K562 (cell line): ENCODE results near the gene CRYBA1. TPM values are rescaled to one million over a fixed set of nuclear protein-coding genes. Genes with fewer than 3 reads are reported as not detected.

ENCODE experiments used
- BACH1 ChIP-seq: fragments of 200-800 bp; sonication (Bioruptor generic); IDR thresholded peaks from 2 replicates; pipeline ENCODE4 v1.6.1; 2016; ENCODE audit warnings: missing genetic modification characterization, missing compliant biosample characterization
- CBFB ChIP-seq: sonication (generic); formaldehyde crosslinking; IDR thresholded peaks from 2 replicates; pipeline ENCODE4 v1.4.0; 2020; ENCODE audit warnings: mild to moderate bottlenecking, missing genetic modification reagents
- CXXC5 ChIP-seq: fragments of 250-450 bp; sonication (Bioruptor Pico); IDR thresholded peaks from 2 replicates; pipeline ENCODE4 v1.8.0; 2022; ENCODE audit warnings: inconsistent platforms, mild to moderate bottlenecking, moderate library complexity
- ELF1 ChIP-seq: fragments of 200-800 bp; sonication (Bioruptor generic); IDR thresholded peaks from 2 replicates; pipeline ENCODE4 v1.6.1; 2016; ENCODE audit warnings: missing genetic modification characterization, missing compliant biosample characterization
- FOSL1 ChIP-seq: fragments of 200-800 bp; sonication (Bioruptor generic); conservative IDR thresholded peaks from 2 replicates; pipeline ENCODE4 v1.6.1; 2016; ENCODE audit warnings: missing genetic modification characterization, missing compliant biosample characterization
- HBP1 ChIP-seq: fragments of 450-650 bp; formaldehyde crosslinking; IDR thresholded peaks from 2 replicates; pipeline ENCODE4 v1.4.0; 2022; ENCODE audit warnings: missing genetic modification characterization
- L3MBTL2 ChIP-seq: fragments of 450-650 bp; IDR thresholded peaks from 2 replicates; pipeline ENCODE4 v1.6.1; 2016; ENCODE audit warnings: mild to moderate bottlenecking, moderate library complexity
- MIER1 ChIP-seq: fragments of 450-650 bp; IDR thresholded peaks from 2 replicates; pipeline ENCODE4 v1.6.1; 2016; ENCODE audit warnings: antibody characterized with exemption, mild to moderate bottlenecking, low read depth
- NFIC ChIP-seq: fragments of 450-650 bp; IDR thresholded peaks from 2 replicates; pipeline ENCODE4 v1.6.1; 2017; ENCODE audit warnings: mild to moderate bottlenecking, inconsistent platforms
- NR1H2 ChIP-seq: sonication (generic); formaldehyde crosslinking; IDR thresholded peaks from 2 replicates; pipeline ENCODE4 v1.4.0; 2020; ENCODE audit warnings: mild to moderate bottlenecking, missing genetic modification reagents
- RFX7 ChIP-seq: fragments of 250-450 bp; sonication (Bioruptor Pico); IDR thresholded peaks from 2 replicates; pipeline ENCODE4 v1.5.1; 2021; ENCODE audit warnings: mild to moderate bottlenecking
- SREBF1 ChIP-seq: fragments of 150-350 bp; IDR thresholded peaks from 2 replicates; pipeline ENCODE4 v1.6.1; 2014; ENCODE audit warnings: antibody characterized with exemption, low read depth, low read length, borderline replicate concordance
- THRAP3 ChIP-seq: fragments of 450-650 bp; IDR thresholded peaks from 2 replicates; pipeline ENCODE4 v1.6.1; 2016; ENCODE audit warnings: mild to moderate bottlenecking, inconsistent platforms, borderline replicate concordance
- VEZF1 ChIP-seq: fragments of 200-800 bp; sonication (Bioruptor generic); IDR thresholded peaks from 2 replicates; pipeline ENCODE4 v1.6.1; 2017; ENCODE audit warnings: missing genetic modification characterization, missing compliant biosample characterization
- ZBTB49 ChIP-seq: sonication (generic); formaldehyde crosslinking; IDR thresholded peaks from 2 replicates; pipeline ENCODE4 v1.8.0; 2022; ENCODE audit warnings: missing genetic modification reagents, mild to moderate bottlenecking, borderline replicate concordance
- ZFP91 ChIP-seq: sonication (generic); formaldehyde crosslinking; IDR thresholded peaks from 2 replicates; pipeline ENCODE4 v1.8.0; 2022; ENCODE audit warnings: mild to moderate bottlenecking, missing genetic modification reagents
- ZNF282 ChIP-seq: sonication (generic); formaldehyde crosslinking; IDR thresholded peaks from 2 replicates; pipeline ENCODE4 v1.8.1; 2023; ENCODE audit warnings: missing genetic modification reagents
- ZNF699 ChIP-seq: fragments of 250-450 bp; sonication (Bioruptor Pico); IDR thresholded peaks from 2 replicates; pipeline ENCODE4 v1.8.0; 2021; ENCODE audit warnings: mild to moderate bottlenecking, moderate library complexity; ENCODE audit not compliant: insufficient replicate concordance
- polyA plus RNA-seq, 8 experiments: library from polyadenylated mRNA; depleted of rRNA in 4 of 8; stranded (reverse) in 5 of 8; unstranded in 3 of 8; fragments of >200 nt; fragmentation: Nextera tagmentation in 2 of 8; fragmentation: Illumina TruSeq in 1 of 8; extraction: Ambion mirVana in 2 of 8; extraction: Trizol in 1 of 8; gene quantifications; 2 replicates each; pipeline versions ENCODE4 v1.2.1 to v1.2.3, GENCODE V29; 2011 to 2014; ENCODE audit warnings: inconsistent platforms in 1 of 8, missing spikeins in 1 of 8
- total RNA-seq, 7 experiments: library from RNA; depleted of rRNA in 6 of 7; stranded (reverse); fragments of >200 nt in 6 of 7; fragmentation: Illumina TruSeq in 2 of 7; extraction: Trizol in 2 of 7; gene quantifications; 2 replicates each; pipeline versions ENCODE4 v1.2.1 to v1.2.3, GENCODE V29; 2011 to 2021; ENCODE audit warnings: low replicate concordance in 1 of 7

Gene CRYBA1
- total and polyA plus RNA-seq, 9 of the 15 experiments (the other 6 are each of a cell fraction or from before 2014, with no cell fraction given) = not detected

- no peak for TF ChIP-seq ZFP91
- no peak for TF ChIP-seq ZNF699 (CRISPR knock-in tag)
- no peak for TF ChIP-seq FOSL1 (tag)
- TF ChIP-seq ELF1 (tag) = peak; percentile 48; the same call in 1 of the 2 replicates
- peak; percentile 92 for TF ChIP-seq HBP1 (CRISPR knock-in tag)
- TF ChIP-seq NFIC = peak; percentile 67
- TF ChIP-seq CXXC5 (CRISPR knock-in tag) = peak; percentile 91
- no peak; the same call in 1 of the 2 replicates for TF ChIP-seq THRAP3
- TF ChIP-seq SREBF1 = 0 out of 2 replicates have a peak, but pooled peaks have one; percentile 45
- no peak for TF ChIP-seq RFX7 (CRISPR knock-in tag)
- no peak; the same call in 1 of the 2 replicates for TF ChIP-seq VEZF1 (CRISPR knock-in tag)
- 0 out of 2 replicates have a peak, but pooled peaks have one; percentile 22 for TF ChIP-seq CBFB (CRISPR knock-in tag)
- peak; percentile 52; the same call in 1 of the 2 replicates for TF ChIP-seq ZBTB49 (CRISPR knock-in tag)
- no peak for TF ChIP-seq BACH1 (tag)
- TF ChIP-seq NR1H2 (CRISPR knock-in tag) = no peak
- 0 out of 2 replicates have a peak, but pooled peaks have one; percentile 56 for TF ChIP-seq MIER1
- peak; percentile 91 for TF ChIP-seq L3MBTL2
- no peak for TF ChIP-seq ZNF282 (CRISPR knock-in tag)
These were observed 47.4 kb downstream of the CRYBA1 start, which contains the start of gene NUFIP2 (continued) for GRCh38 chr17:29293890-29294579.
